ENCODE data around the gene ZNF285. TPM values are rescaled to one million over a fixed set of nuclear protein-coding genes. Genes with fewer than 3 reads are reported as not detected.
A peak's percentile ranks its signal among the peaks of the same experiment; 100 is the strongest.

ZNF285 gene
- total and polyA plus RNA-seq, 2 of the 8 experiments (the other 6 are each of a cell fraction or from before 2014, with no cell fraction given): 0.83 to 2.5 TPM

- TF ChIP-seq TBP (IDR thresholded peaks at IDR 0.05; ENCODE audit: low read depth, low read length) (0 out of 2 replicates have a peak, but pooled peaks have one; percentile 31), CREB1 (IDR thresholded peaks at IDR 0.05) (peak; percentile 72), KDM1A (IDR thresholded peaks at IDR 0.05; ENCODE audit: borderline replicate concordance, low read length) (no peak), CHD7 (IDR thresholded peaks at IDR 0.05; ENCODE audit: insufficient replicate concordance, low read length) (no peak), EP300 (IDR thresholded peaks at IDR 0.05; ENCODE audit: borderline replicate concordance in 1 of 2, low read depth in 2 of 2, low read length in 2 of 2) (no peak), TEAD4 (IDR thresholded peaks at IDR 0.05; ENCODE audit: low read depth, low read length) (no peak), GABPA (IDR thresholded peaks at IDR 0.05; ENCODE audit: borderline replicate concordance, insufficient read depth, low read length) (no peak), BACH1 (IDR thresholded peaks at IDR 0.05; ENCODE audit: low read length) (no peak)
Observed at GRCh38 chr19:44401139-44402115, at the start of gene ZNF285 (continued).
